ENCODE measurements around the gene SNRNP70.

SNRNP70 gene

DNA sequence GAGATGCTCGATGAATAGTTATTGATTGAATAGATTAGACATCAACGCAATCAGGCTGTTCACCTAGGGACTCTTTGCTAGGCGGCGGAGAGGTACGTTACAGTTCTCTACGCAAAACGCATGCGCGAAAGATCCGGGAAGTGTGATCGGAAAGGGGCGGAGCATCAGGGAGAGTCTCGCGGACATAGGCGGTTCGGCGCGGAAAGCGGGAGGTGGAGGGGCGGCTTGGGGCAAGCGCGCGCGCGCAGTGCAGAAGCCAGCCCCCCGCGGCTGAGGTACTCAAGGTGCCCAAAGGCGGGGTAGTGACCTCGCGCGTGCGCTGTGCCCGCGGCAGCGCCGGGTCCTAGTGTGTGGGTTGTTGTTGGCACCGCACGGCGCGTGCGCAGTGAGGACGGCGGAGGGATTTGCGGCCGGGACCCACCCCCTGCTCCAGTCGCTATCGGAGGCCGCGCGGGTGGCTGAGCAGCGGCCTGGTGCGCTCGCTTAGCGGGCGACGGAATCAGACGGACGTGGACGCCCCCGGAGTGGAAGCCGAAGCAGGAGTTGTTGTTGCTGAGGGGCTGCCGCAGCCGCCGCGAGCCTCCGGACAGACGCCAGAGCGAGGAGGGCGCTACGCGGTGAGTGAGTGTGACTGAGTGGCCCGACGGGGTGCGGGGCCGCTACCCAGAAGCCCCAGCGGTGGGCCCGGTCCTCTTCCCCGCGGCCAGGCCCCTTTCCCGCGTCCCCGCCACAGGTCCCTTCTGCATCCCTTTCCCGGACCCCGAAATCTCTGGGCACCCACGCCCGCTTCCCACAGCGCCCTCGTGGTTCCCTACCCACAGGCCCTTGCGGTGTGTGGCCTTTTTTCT, at the start of gene SNRNP70:
TSS of gene SNRNP70 (plus strand) at position 432 of the 848 bp plus-strand sequence. CDS start 964 bp downstream, outside the sequence.
- peak; percentile 84 for TF ChIP-seq MAX (IDR thresholded peaks at IDR 0.05)
- TF ChIP-seq ZBTB7A (IDR thresholded peaks at IDR 0.05; ENCODE audit: low read depth): 0 out of 2 replicates have a peak, but pooled peaks have one; percentile 1
- peak; percentile 82 for TF ChIP-seq EGR1 (IDR thresholded peaks at IDR 0.05)
- TF ChIP-seq EP300 (IDR thresholded peaks at IDR 0.05; ENCODE audit: borderline replicate concordance): peak; percentile 15; the same call in 1 of the 2 replicates
- TF ChIP-seq CREB1 (IDR thresholded peaks at IDR 0.05; ENCODE audit: low read depth): no peak
- TF ChIP-seq YY1 (IDR thresholded peaks at IDR 0.05; ENCODE audit: low read depth): no peak
- TF ChIP-seq TAF1 (IDR thresholded peaks at IDR 0.05; ENCODE audit: low read depth): peak; percentile 99
- TF ChIP-seq RAD21 (IDR thresholded peaks at IDR 0.05; ENCODE audit: low read depth): no peak
- TF ChIP-seq, protein P1, sequence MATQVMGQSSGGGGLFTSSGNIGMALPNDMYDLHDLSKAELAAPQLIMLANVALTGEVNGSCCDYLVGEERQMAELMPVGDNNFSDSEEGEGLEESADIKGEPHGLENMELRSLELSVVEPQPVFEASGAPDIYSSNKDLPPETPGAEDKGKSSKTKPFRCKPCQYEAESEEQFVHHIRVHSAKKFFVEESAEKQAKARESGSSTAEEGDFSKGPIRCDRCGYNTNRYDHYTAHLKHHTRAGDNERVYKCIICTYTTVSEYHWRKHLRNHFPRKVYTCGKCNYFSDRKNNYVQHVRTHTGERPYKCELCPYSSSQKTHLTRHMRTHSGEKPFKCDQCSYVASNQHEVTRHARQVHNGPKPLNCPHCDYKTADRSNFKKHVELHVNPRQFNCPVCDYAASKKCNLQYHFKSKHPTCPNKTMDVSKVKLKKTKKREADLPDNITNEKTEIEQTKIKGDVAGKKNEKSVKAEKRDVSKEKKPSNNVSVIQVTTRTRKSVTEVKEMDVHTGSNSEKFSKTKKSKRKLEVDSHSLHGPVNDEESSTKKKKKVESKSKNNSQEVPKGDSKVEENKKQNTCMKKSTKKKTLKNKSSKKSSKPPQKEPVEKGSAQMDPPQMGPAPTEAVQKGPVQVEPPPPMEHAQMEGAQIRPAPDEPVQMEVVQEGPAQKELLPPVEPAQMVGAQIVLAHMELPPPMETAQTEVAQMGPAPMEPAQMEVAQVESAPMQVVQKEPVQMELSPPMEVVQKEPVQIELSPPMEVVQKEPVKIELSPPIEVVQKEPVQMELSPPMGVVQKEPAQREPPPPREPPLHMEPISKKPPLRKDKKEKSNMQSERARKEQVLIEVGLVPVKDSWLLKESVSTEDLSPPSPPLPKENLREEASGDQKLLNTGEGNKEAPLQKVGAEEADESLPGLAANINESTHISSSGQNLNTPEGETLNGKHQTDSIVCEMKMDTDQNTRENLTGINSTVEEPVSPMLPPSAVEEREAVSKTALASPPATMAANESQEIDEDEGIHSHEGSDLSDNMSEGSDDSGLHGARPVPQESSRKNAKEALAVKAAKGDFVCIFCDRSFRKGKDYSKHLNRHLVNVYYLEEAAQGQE (IDR thresholded peaks at IDR 0.05; ENCODE audit: low read depth): no peak
- 0 out of 2 replicates have a peak, but pooled peaks have one; percentile 51 for TF ChIP-seq FOXM1 (IDR thresholded peaks at IDR 0.05; ENCODE audit: borderline replicate concordance, low read depth)
- TF ChIP-seq CEBPB (IDR thresholded peaks at IDR 0.05): no peak
- TF ChIP-seq USF1 (IDR thresholded peaks at IDR 0.05): 0 out of 2 replicates have a peak, but pooled peaks have one; percentile 20
- TF ChIP-seq TCF12 (IDR thresholded peaks at IDR 0.05; ENCODE audit: low read depth): peak; percentile 54
- 0 out of 2 replicates have a peak, but pooled peaks have one; percentile 3 for TF ChIP-seq TEAD4 (IDR thresholded peaks at IDR 0.05)
- peak; percentile 91 for TF ChIP-seq NFIC (IDR thresholded peaks at IDR 0.05)

- TF ChIP-seq RAD21 (IDR thresholded peaks at IDR 0.05; ENCODE audit: low read depth): peak; percentile 42
These were observed 48.4 kb upstream of the SNRNP70 start, which contains the start of gene CGB1 for GRCh38 chr19:49036815-49037214. CGB1 (minus strand) TSS chr19:49036895; CDS start chr19:49036711, 184 bp downstream.

- TF ChIP-seq TEAD4 (IDR thresholded peaks at IDR 0.05) (0 out of 2 replicates have a peak, but pooled peaks have one; percentile 31), ZBTB7A (IDR thresholded peaks at IDR 0.05; ENCODE audit: low read depth) (peak; percentile 50; the same call in 1 of the 2 replicates), EP300 (IDR thresholded peaks at IDR 0.05; ENCODE audit: borderline replicate concordance) (peak; percentile 53; the same call in 1 of the 2 replicates), TCF12 (IDR thresholded peaks at IDR 0.05; ENCODE audit: low read depth) (peak; percentile 22; the same call in 1 of the 2 replicates)
These were observed 46.5 kb upstream of the SNRNP70 start for GRCh38 chr19:49038557-49039276.

GRCh38 chr19:49039736-49040135, 45.5 kb upstream of the SNRNP70 start:
- 0 out of 2 replicates have a peak, but pooled peaks have one; percentile 16 for TF ChIP-seq USF1 (IDR thresholded peaks at IDR 0.05)

DNA sequence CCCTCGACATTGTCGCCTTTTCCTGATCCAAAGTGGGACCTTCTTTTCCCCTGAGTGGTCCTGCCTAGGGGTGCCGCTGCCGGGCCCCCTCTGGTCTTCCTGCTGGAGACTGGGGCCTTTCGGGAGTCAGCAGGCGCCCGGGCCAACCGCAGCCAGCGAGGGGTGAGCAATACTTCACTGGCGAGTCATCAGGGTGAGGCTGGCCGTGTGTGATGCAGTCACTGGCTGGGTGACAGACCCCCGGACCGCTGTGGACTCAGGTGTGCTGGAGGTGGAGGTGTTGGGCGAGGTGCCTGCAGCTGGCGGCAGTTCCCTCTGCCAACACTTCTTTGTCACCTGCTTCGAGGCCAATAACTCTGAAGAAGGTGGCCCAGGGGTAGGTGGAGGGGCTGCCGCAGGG, 43.1 kb upstream of the SNRNP70 start:
- TF ChIP-seq EGR1 (IDR thresholded peaks at IDR 0.05) (no peak), TCF12 (IDR thresholded peaks at IDR 0.05; ENCODE audit: low read depth) (peak; percentile 69), TAF1 (IDR thresholded peaks at IDR 0.05; ENCODE audit: low read depth) (no peak), MAX (IDR thresholded peaks at IDR 0.05) (peak; percentile 28; the same call in 1 of the 2 replicates), EP300 (IDR thresholded peaks at IDR 0.05; ENCODE audit: borderline replicate concordance) (peak; percentile 39; the same call in 1 of the 2 replicates), YY1 (IDR thresholded peaks at IDR 0.05; ENCODE audit: low read depth) (no peak), CREB1 (IDR thresholded peaks at IDR 0.05; ENCODE audit: low read depth) (no peak), NFIC (IDR thresholded peaks at IDR 0.05) (0 out of 2 replicates have a peak, but pooled peaks have one; percentile 26), CEBPB (IDR thresholded peaks at IDR 0.05) (no peak), FOXM1 (IDR thresholded peaks at IDR 0.05; ENCODE audit: borderline replicate concordance, low read depth) (no peak), RAD21 (IDR thresholded peaks at IDR 0.05; ENCODE audit: low read depth) (no peak), TEAD4 (IDR thresholded peaks at IDR 0.05) (peak; percentile 16; the same call in 1 of the 2 replicates), ZBTB7A (IDR thresholded peaks at IDR 0.05; ENCODE audit: low read depth) (peak; percentile 56; the same call in 1 of the 2 replicates), USF1 (IDR thresholded peaks at IDR 0.05) (no peak)
- TF ChIP-seq, protein P1 (IDR thresholded peaks at IDR 0.05; ENCODE audit: low read depth): no peak

Data from Ishikawa (cell line).